ENCODE results near the gene ZNF326. TPM values are rescaled to one million over a fixed set of nuclear protein-coding genes. Genes with fewer than 3 reads are reported as not detected.
A peak's percentile ranks its signal among the peaks of the same experiment; 100 is the strongest.
"Not testable (repeated sequence)": the region's sequence is repeated elsewhere in the genome, so short reads cannot be mapped to it uniquely, and the experiment has no call there.

The ZNF326 gene
- total RNA-seq, 2 experiments from 2014 or later, result 17.4 to 17.9 TPM

DNA sequence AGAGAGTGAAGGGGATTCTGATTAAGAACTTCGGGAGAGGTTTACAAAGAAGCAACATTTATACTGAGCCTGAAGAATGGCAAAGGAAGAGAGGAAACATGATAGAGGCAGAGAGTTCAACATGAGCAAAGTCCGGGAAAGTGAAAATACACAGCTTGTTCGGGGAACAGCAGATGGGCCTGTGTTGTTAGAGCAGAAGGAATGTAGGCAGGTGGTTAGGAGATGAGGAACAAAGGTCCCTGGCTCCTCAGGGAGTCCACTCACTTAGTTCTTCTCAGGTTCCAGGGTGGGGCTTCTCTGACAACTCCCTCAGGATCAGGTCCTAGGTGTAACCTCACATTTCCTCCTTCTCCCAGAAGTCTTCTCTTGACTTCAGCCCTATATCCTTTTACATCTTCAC is 5.1 kb upstream of the ZNF326 start:
- peaks cover 12% of the 10 kb centered on the region for H3K4me1 Mint-ChIP-seq (ENCODE audit: low read depth)
- no peak for DNase-seq
- H3K27ac Mint-ChIP-seq, result no peak overlapping the region

DNA sequence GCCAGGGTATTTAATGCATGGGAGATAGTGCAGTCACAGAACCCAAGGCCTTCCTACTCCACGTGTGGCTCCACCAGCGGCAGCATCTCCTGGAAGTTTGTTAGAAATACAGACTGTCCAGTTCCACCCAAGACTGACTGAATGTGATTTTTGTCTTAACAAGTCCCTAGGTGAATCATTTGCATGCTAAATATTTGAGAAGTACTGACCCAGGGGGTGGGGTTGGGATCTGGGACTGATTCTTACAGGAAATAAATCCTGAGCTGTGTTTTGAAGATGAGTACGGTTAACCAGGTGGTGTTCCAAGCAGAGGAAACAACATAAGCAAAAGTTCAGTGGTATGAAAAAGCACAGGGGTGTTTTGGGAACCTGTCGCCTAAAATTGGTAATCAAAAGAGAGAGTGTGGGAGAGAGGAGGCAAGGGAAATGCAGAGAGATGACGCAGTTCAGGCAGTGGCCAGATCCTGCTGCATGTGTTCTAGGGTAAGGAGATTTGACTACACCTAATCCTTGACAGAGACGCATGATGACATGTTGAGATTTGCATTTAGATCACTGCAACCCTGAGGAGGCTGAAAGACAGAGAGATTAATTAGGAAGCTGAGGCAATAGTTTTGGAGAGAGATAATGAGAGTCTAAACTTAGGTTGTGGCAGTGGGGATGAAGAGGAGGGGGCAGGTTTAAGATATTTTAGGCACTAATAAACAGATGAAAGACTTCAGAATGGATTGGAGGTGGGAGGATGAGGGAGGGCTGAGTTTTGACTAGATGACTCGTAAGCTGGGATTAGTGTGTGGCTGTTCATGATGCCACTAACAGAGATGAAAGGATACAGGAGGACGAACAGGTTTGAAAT is 3.7 kb upstream of the ZNF326 start:
- H3K27me3 Mint-ChIP-seq (ENCODE audit: low read depth), result no peaks in the 10 kb centered on the region
- no peak overlapping the region for H3K27ac Mint-ChIP-seq
- no peak overlapping the region for H3K4me3 Mint-ChIP-seq
- peaks cover 14% of the 10 kb centered on the region for H3K4me1 Mint-ChIP-seq (ENCODE audit: low read depth)
- DNase-seq, result no peak
- H3K9me3 Mint-ChIP-seq, result no peaks in the 10 kb centered on the region
- intact Hi-C loops (cut with micrococcal nuclease), result no loop called here
- H3K36me3 Mint-ChIP-seq (ENCODE audit: low read depth), result peaks cover 2% of the 10 kb centered on the region
- CTCF ChIA-PET, result interaction anchor here (0.7 to 2.1 kb wide), 4 partner anchors 186 to 229 kb away, joined by 3 to 8 read pairs (median 4); no protein-coding TSS in a partner anchor

More for the DNA sequence above, 5.1 kb upstream of the ZNF326 start:
- CTCF ChIA-PET, result interaction anchor here (0.8 to 6.8 kb wide), 9 partner anchors 9 to 506 kb away, joined by 3 to 52 read pairs (median 4); partner anchors contain the start of gene LRRC8C
- Mint-ChIP-seq H3K9me3 (no peaks in the 10 kb centered on the region), H3K4me3 (no peak overlapping the region), H3K27me3 (ENCODE audit: low read depth) (no peaks in the 10 kb centered on the region), H3K36me3 (ENCODE audit: low read depth) (no peaks in the 10 kb centered on the region)
- intact Hi-C loops (cut with micrococcal nuclease), result no loop called here

DNA sequence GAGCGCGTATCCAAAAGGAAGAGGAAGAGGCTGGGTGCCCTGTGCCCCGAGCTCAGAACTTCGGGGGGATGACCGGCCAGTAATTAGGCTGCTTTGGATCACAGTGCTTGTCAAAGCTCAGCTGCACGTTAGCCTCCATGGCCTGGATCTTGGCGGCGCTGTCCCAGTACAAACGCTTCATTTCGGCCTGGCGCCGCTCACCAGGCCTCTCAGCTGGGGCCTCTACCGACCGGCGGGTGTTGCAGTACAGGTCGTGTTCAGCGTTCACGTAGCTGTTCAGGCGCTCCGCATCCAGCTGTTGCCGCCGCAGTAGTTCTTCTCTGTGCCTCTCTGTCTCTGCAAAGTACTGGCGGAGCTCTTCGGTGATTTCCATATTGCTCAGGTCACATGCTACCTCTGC is 1.4 kb upstream of the ZNF326 start:
- Mint-ChIP-seq H3K27me3 (ENCODE audit: low read depth) (no peaks in the 10 kb centered on the region), H3K27ac (no peak overlapping the region), H3K36me3 (ENCODE audit: low read depth) (peaks cover 10% of the 10 kb centered on the region), H3K4me1 (ENCODE audit: low read depth) (peaks cover 34% of the 10 kb centered on the region), H3K4me3 (no peak overlapping the region), H3K9me3 (no peaks in the 10 kb centered on the region)
- intact Hi-C loops (cut with micrococcal nuclease), result no loop called here
- CTCF ChIA-PET, result no interaction called here
- no peak for DNase-seq

DNA sequence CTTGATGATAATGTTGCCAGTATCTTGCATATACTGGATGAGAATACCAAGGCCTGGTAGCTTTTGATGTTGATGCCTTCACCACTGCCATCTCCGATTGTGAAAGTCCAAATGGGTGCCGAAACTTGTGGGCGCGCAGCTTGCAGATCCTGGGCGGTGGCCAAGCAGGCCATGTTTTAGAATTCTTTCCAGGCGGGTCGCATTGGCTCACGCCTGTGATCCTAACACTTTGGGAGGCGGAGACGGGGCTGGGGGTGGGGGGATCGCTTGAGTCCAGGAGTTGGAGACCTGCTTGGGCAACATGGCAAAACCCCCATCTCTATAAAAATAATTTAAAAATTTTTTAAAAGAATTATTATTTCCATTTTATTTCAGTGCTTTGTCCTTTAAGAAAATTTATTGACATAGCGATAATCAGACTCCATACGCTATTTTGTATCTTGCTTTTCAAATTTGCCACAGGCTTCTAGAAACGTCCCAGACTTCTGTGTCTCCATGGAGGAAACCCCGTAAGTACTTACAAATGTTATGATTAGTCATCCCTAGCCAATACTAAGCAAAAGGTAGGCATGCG is 592 bp upstream of the ZNF326 start:
- Mint-ChIP-seq H3K9me3 (no peaks in the 10 kb centered on the region), H3K4me1 (ENCODE audit: low read depth) (peaks cover 39% of the 10 kb centered on the region), H3K36me3 (ENCODE audit: low read depth) (peaks cover 13% of the 10 kb centered on the region), H3K27ac (peak overlapping the region; percentile 90), H3K4me3 (peak overlapping the region; percentile 96), H3K27me3 (ENCODE audit: low read depth) (no peaks in the 10 kb centered on the region)
- no peak for DNase-seq
- CTCF ChIA-PET, result no interaction called here
- intact Hi-C loops (cut with micrococcal nuclease), result loop anchor here (2.0 kb wide), 6 partner anchors 140 to 1028 kb away; partner anchors contain the start of genes LRRC8B, LRRC8C and ZNF644

DNA sequence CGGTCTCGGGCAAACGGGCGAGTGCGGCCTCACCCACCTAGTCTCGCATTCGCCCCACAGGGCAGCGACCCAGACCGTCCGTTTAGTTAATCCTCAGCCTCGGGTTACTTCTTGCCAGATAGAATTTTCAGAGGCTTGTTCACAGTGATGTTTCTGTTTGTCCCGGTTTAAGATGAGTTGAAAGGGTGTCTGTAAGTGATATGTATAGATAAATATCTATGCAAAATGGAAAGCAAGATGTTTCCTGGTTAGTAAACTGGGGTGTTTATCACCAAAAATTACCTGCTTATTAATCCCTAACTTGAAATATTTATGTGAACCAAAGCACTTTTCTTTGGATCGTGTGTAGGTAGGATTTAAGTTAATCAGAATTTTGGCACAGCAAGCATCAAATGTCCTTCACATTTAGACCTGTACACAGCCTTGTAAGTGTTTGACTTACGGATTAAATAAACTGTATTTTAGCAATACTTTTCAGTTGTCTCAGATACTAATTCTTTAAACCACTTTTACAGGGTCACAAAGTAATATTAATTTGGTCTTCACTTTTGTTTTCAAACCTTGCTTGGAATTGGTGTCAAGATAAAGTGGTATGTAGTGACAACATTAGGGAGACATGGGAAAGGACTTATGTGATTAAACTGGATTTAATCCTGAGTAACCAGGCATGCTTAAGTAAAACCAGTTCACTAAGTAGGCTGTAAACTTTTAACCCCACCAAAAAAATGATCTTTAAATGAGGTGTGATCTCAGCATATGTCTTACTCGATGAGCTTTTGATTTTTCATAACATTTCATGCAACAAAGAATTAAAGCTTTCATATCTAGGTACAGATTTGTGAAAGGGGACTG is 914 bp downstream of the ZNF326 start:
- H3K36me3 Mint-ChIP-seq (ENCODE audit: low read depth), result peaks cover 13% of the 10 kb centered on the region
- peaks cover 47% of the 10 kb centered on the region for H3K4me1 Mint-ChIP-seq (ENCODE audit: low read depth)
- intact Hi-C loops (cut with micrococcal nuclease), result loop anchor here (1.0 to 5.0 kb wide), 11 partner anchors 141 to 1314 kb away; partner anchors contain the start of genes GTF2B, LRRC8B, LRRC8C and PKN2
- no peak for DNase-seq
- H3K9me3 Mint-ChIP-seq, result no peaks in the 10 kb centered on the region
- no peaks in the 10 kb centered on the region for H3K27me3 Mint-ChIP-seq (ENCODE audit: low read depth)
- CTCF ChIA-PET, result no interaction called here
- peak overlapping the region; percentile 87 for H3K27ac Mint-ChIP-seq
- H3K4me3 Mint-ChIP-seq, result peak overlapping the region; percentile 96

DNA sequence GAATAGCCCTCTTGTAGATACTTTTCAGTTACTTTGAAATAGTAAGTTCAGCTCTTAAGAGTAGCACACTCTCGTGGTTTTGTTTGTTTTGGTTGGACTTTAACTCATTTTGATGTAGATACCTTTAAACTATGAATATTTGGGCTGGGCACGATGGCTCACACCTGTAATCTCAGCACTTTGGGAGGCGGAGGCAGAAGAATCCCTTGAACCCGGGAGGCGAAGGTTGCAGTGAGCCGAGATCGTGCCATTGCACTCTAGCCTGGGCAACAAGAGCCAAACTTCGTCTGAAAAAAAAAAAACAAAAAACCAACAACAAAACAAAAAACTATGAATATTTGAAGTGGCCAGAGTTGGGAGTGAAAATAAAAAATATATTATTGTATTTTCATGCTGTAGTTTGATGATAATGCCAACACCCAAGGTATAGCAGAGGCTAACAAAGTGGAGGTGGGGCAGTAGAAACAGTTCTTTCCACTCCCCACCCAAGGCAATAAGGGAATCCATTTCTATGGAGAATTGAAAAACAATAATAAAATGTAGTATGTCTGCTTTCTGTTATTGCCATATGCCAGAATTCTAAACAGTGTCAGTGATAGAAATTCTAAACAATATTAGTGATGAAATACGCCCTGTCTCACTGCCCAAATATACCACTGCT is 1.7 kb downstream of the ZNF326 start:
- H3K4me3 Mint-ChIP-seq, result peak overlapping the region; percentile 96
- no peaks in the 10 kb centered on the region for H3K9me3 Mint-ChIP-seq
- no peak overlapping the region for H3K27ac Mint-ChIP-seq
- peaks cover 45% of the 10 kb centered on the region for H3K4me1 Mint-ChIP-seq (ENCODE audit: low read depth)
- H3K27me3 Mint-ChIP-seq (ENCODE audit: low read depth), result no peaks in the 10 kb centered on the region
- H3K36me3 Mint-ChIP-seq (ENCODE audit: low read depth), result peaks cover 13% of the 10 kb centered on the region
- CTCF ChIA-PET, result no interaction called here
- intact Hi-C loops (cut with micrococcal nuclease), result loop anchor here (5.0 kb wide), 1 partner anchor 1314 kb away; the partner anchor contains the start of gene PKN2
- DNase-seq, result no peak

DNA sequence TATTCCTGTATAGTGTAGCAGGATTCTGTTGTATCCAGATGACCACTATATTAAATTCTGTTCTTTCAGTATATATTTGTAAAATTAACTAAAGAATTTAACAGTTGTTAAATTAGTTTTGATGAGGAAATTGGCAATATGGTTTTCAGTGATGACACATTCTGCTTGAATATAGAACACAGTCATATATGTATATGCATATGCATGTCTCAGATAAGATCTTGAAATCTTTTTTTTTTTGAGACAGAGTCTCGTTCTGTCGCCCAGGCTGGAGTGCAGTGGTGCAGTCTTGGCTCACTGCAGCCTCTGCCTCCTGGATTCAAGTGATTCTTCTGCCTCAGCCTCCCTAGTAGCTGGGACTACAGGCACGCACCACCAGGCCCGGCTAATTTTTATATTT is 2.2 kb downstream of the ZNF326 start:
- H3K9me3 Mint-ChIP-seq; H3K4me3 Mint-ChIP-seq; CTCF ChIA-PET; H3K27ac Mint-ChIP-seq; H3K27me3 Mint-ChIP-seq (ENCODE audit: low read depth); DNase-seq: not testable (repeated sequence)
- peaks cover 39% of the 10 kb centered on the region for H3K4me1 Mint-ChIP-seq (ENCODE audit: low read depth)
- H3K36me3 Mint-ChIP-seq (ENCODE audit: low read depth), result peaks cover 13% of the 10 kb centered on the region
- intact Hi-C loops (cut with micrococcal nuclease), result loop anchor here (5.0 kb wide), 1 partner anchor 1315 kb away; the partner anchor contains the start of gene PKN2

DNA sequence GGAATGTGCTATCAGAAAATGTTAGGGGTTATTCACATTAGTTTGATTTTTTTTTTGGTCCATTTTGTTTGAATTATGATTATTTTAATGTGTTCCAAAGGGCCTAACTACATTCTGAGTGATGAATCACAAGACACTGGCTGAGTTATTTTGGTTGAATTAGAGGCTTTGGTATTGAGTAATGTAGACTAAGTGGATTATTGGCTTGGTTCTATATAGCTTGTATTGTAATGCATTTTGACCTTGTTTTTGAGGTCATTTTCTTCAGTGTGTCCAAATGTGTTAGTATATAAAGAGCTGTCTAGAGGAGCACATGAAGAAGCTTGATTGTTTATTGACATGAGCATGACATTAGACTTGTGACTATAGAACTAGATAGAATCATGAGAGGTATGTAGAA is 3.4 kb downstream of the ZNF326 start:
- CTCF ChIA-PET, result interaction anchor here (2.0 kb wide), 1 partner anchor 9 kb away, joined by 5 read pairs; no protein-coding TSS in a partner anchor
- peaks cover 13% of the 10 kb centered on the region for H3K36me3 Mint-ChIP-seq (ENCODE audit: low read depth)
- H3K27ac Mint-ChIP-seq, result no peak overlapping the region
- H3K27me3 Mint-ChIP-seq (ENCODE audit: low read depth), result no peaks in the 10 kb centered on the region
- no peaks in the 10 kb centered on the region for H3K9me3 Mint-ChIP-seq
- H3K4me1 Mint-ChIP-seq (ENCODE audit: low read depth), result peaks cover 39% of the 10 kb centered on the region
- intact Hi-C loops (cut with micrococcal nuclease), result loop anchor here (5.0 kb wide), 1 partner anchor 1316 kb away; the partner anchor contains the start of gene PKN2
- DNase-seq, result no peak
- H3K4me3 Mint-ChIP-seq, result no peak overlapping the region

DNA sequence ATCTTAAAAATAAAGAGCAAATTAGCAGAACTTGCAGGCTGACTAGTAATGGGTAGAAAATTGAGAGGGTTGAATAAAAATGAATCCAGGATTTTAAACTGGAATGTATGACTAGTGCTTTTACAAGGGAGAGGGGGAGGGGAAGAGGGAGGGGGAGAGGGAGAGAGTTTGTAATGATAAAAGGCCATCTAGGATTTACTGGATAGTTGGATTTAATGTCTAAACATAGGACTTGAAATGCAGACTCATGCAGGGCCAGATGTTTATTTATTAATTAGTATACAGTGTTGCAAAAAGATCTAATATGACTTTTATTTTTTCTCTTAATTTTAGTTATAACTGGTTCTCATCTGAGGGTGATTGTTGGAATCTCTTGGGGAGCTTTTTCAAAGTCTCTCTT is 4.3 kb downstream of the ZNF326 start:
- H3K9me3 Mint-ChIP-seq, result no peaks in the 10 kb centered on the region
- no peaks in the 10 kb centered on the region for H3K27me3 Mint-ChIP-seq (ENCODE audit: low read depth)
- peaks cover 39% of the 10 kb centered on the region for H3K4me1 Mint-ChIP-seq (ENCODE audit: low read depth)
- no peak for DNase-seq
- CTCF ChIA-PET, result interaction anchor here (0.6 to 2.0 kb wide), 2 partner anchors 10 to 525 kb away, joined by 5 to 6 read pairs; no protein-coding TSS in a partner anchor
- H3K27ac Mint-ChIP-seq, result no peak overlapping the region
- peaks cover 13% of the 10 kb centered on the region for H3K36me3 Mint-ChIP-seq (ENCODE audit: low read depth)
- intact Hi-C loops (cut with micrococcal nuclease), result loop anchor here (5.0 kb wide), 1 partner anchor 1317 kb away; the partner anchor contains the start of gene PKN2
- no peak overlapping the region for H3K4me3 Mint-ChIP-seq

DNA sequence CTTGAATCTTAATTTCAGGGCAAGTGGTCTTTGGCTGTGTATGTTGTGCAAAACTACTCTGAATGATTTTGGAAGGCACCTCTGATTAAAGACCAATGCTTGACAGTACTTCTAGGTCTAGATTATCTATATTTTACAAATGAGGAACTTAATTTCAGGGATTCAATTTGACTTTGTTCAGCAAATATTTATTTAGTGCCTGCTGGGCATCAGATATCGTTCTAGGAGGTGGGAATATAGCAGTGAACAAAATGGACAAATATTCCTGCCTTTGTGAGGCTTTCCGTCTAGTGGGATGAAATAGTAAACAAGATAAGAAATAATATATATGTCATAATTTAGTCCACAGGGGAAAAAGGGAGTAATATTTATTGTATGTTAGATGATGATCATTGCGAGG is 4.7 kb downstream of the ZNF326 start:
- Mint-ChIP-seq H3K36me3 (ENCODE audit: low read depth) (peaks cover 13% of the 10 kb centered on the region), H3K9me3 (no peaks in the 10 kb centered on the region), H3K27me3 (ENCODE audit: low read depth) (no peaks in the 10 kb centered on the region), H3K4me3 (no peak overlapping the region), H3K27ac (no peak overlapping the region), H3K4me1 (ENCODE audit: low read depth) (peaks cover 39% of the 10 kb centered on the region)
- CTCF ChIA-PET, result interaction anchor here (2.0 kb wide), 1 partner anchor 11 kb away, joined by 5 read pairs; no protein-coding TSS in a partner anchor
- intact Hi-C loops (cut with micrococcal nuclease), result loop anchor here (5.0 kb wide), 1 partner anchor 1317 kb away; the partner anchor contains the start of gene PKN2
- no peak for DNase-seq

DNA sequence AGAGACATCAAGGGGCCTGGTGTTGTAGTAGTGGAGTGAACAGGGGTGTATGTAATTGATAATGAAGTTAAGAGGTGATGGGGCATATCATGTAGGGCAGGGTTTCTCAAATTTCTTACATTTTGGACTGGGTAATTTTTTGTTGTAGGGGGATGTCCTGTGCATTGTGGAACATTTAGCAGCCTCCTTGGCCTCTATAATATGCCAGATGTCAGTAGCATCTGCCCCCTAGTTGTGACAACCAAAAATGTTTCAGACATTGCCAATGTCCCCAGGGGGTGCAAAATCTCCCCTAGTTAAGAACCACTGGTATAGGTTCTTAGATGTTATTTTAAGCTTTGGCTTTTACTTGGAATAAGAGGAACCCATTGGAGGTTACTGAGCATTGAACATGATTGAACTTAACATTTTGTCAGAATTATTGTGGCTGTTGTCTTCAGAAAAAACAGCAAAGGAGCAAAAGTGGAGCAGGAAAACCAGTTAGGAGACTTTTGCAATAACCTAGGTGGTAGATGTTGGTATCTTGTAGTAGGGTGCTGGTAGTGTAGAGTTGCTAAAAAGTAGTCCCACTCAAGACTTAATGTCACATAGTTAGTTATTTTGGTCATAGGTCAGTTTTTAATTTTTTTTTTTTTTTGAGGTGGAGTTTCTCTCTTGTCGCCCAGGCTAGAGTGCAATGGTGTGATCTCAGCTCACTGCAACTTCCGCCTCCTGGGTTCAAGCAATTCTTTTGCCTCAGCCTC is 6.2 kb downstream of the ZNF326 start:
- no peak for DNase-seq
- peaks cover 14% of the 10 kb centered on the region for H3K36me3 Mint-ChIP-seq (ENCODE audit: low read depth)
- no peaks in the 10 kb centered on the region for H3K9me3 Mint-ChIP-seq
- H3K4me1 Mint-ChIP-seq (ENCODE audit: low read depth), result peaks cover 40% of the 10 kb centered on the region
- H3K27me3 Mint-ChIP-seq (ENCODE audit: low read depth), result no peaks in the 10 kb centered on the region
- H3K4me3 Mint-ChIP-seq, result no peak overlapping the region
- intact Hi-C loops (cut with micrococcal nuclease), result no loop called here
- CTCF ChIA-PET, result interaction anchor here (0.6 to 1.3 kb wide), 3 partner anchors 14 to 199 kb away, joined by 3 to 5 read pairs (median 4); no protein-coding TSS in a partner anchor
- no peak overlapping the region for H3K27ac Mint-ChIP-seq
